B cell (primary cell): ENCODE measurements around the gene CCL23.

Experiments used
- CTCF ChIP-seq: fragments of 200-600 bp; IDR thresholded peaks from one replicate; pipeline ENCODE4 v1.8.0; 2022; ENCODE audit warnings: antibody characterized with exemption, mild to moderate bottlenecking
- EZH2 ChIP-seq: IDR thresholded peaks from 2 replicates; pipeline ENCODE4 v1.6.1; 2012; ENCODE audit warnings: borderline replicate concordance, low read depth, mild to moderate bottlenecking, moderate library complexity, low read length; ENCODE audit not compliant: insufficient read depth, poor library complexity, severe bottlenecking

GRCh38 chr17:36059406-36059805, 41.6 kb upstream of the CCL23 start:
- no peak for TF ChIP-seq CTCF
- no peak for TF ChIP-seq EZH2
